Ecto neural progenitor cell (in vitro differentiated cells): ENCODE results near the gene PPP6R2.

Source experiments
- DNase-seq: peaks from one replicate; pipeline ENCODE4 v3.0.0-alpha.2; 2018; ENCODE audit warnings: low spot score

The PPP6R2 gene

GRCh38 chr22:50487290-50488005 lies 144.3 kb downstream of the PPP6R2 start:
- no peak for DNase-seq

DNA sequence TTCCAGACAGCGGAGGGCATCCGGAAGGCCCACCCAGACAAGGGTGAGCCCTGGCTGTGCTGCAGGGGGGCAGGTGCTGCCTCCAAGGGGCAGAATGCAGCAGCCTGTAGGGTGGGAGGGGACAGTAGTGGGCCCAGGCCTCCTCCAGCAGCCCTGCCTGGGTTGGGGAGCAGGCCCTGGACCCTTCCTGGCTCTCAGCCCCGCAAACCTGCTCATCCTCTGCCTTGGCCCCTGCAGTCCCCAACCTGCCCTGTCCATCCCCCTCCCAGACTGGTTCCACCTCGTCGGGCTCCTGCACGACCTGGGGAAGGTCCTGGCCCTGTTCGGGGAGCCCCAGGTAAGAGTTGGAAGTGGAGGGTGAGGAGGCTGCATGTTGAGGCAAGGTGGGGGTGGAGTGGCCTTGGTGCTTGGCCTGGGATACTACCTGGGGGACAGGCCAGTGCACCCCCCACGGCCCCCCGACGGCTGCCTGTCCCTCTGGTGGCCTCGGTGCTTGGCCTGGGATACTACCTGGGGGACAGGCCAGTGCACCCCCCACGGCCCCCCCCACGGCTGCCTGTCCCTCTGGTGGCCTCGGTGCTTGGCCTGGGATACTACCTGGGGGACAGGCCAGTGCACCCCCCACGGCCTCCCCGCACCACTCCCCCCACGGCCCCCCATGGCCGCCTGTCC lies 145.0 kb downstream of the PPP6R2 start:
- no peak for DNase-seq

- DNase-seq: no peak
Observed at GRCh38 chr22:50488886-50489285, 145.8 kb downstream of the PPP6R2 start.

DNA sequence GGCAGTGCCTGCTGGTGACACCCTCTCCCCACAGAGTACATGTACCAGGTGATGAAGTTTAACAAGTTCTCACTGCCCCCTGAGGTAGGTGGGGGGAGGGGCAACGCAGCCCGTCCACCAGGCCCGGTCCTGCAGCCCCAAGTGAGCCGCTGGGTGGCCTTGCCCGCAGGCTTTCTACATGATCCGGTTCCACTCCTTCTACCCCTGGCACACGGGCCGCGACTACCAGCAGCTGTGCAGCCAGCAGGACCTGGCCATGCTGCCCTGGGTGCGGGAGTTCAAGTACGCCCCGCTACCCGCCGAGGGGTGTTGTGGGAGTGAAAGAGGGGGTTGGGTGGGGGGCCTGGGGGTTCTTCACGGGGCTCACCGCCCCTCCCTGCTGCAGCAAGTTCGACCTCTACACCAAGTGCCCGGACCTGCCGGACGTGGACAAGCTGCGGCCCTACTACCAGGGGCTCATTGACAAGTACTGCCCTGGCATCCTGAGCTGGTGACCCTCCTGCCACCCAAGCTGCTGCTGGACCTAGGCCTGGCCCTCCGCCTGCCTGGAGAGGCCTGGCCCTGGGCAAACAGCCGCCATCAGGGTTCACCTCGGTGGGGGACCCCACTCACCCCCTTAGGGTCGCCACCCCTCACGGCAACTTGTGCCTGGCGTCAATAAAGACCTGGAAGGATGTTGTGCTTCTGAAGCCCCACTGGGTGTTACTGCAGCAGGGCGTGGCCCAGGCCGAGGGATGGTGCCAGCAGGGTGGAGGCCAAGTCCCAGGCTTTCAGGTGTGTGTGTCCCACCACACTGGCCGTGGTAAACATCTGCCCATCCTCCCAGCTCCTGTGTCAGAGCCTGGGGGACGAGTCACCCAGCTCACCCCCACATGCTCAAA lies 146.5 kb downstream of the PPP6R2 start:
- no peak for DNase-seq

- DNase-seq: no peak
Observed at GRCh38 chr22:50490531-50491308, 147.6 kb downstream of the PPP6R2 start.
